Measurements from ENCODE around the gene MTA2. TPM values are rescaled to one million over a fixed set of nuclear protein-coding genes. Genes with fewer than 3 reads are reported as not detected.

Gene MTA2
- total and polyA plus RNA-seq, 2 donors (not counting 1 experiment from before 2014, with no cell fraction given), result 37.2 to 139 TPM

DNA sequence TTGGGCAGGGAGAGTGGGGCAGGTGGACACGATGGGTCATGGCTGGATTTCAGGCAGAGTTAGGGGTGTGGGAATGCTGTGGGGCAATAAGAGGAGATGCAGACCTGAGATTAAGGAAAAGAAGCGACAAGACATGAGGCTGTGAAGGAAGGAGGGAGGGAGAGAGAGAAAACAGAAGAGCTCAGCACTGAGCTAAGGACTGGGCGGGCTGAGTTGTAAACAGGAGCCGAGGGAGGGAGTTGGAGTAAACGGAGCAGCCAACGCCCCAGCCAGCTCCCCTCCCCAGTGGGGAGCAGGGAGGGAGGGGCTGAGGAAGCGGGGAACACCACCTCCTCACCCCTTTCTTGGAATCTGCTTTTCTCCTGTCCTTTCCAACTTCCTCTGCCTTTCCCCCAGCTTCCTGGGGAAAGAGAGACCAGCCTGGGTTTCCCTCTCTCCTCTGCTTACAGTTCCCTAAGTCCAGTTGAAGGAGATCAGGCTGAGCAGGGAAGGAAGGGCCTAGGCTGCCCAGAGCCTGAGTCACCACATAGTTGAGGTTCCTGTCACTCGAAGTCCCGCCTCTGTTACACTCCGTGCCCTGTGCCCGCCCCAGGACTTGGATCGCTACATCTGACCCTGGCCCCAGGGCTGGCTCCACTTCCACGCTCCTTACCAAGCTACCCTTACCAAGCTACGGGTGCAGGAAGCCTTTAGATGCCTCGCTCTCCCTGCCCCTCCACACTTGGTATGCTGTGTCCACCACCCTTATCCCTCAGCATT is 48.4 kb downstream of the MTA2 start:
- Mint-ChIP-seq H3K27ac (peak overlapping the region; percentile 96), H3K4me3 (peak overlapping the region; percentile 82), H3K4me1 (peaks cover 77% of the 10 kb centered on the region), H3K9me3 (ENCODE audit: insufficient read depth) (no peaks in the 10 kb centered on the region), H3K27me3 (no peaks in the 10 kb centered on the region)
- peak overlapping the region in 1 of 5 experiments; percentile 48 for H3K4me3 ChIP-seq (ENCODE audit: control extremely low read depth in 1 of 5, extremely low read depth in 1 of 5, insufficient read depth in 1 of 5, low read depth in 2 of 5, low read length in 4 of 5)
- peaks cover 0 to under 1% of the 10 kb centered on the region in 2 experiments for H3K36me3 ChIP-seq (replicated peaks in 1 of 2; ENCODE audit: control extremely low read depth in 1 of 2, control insufficient read depth in 1 of 2, extremely low read depth in 1 of 2, insufficient read depth in 2 of 2, low read length in 1 of 2)
- H3K27me3 ChIP-seq (replicated peaks in 1 of 4; ENCODE audit: control extremely low read depth in 1 of 4, control insufficient read depth in 3 of 4, insufficient read depth in 4 of 4, low read length in 3 of 4), result no peaks in the 10 kb centered on the region
- TF ChIP-seq, protein P1, sequence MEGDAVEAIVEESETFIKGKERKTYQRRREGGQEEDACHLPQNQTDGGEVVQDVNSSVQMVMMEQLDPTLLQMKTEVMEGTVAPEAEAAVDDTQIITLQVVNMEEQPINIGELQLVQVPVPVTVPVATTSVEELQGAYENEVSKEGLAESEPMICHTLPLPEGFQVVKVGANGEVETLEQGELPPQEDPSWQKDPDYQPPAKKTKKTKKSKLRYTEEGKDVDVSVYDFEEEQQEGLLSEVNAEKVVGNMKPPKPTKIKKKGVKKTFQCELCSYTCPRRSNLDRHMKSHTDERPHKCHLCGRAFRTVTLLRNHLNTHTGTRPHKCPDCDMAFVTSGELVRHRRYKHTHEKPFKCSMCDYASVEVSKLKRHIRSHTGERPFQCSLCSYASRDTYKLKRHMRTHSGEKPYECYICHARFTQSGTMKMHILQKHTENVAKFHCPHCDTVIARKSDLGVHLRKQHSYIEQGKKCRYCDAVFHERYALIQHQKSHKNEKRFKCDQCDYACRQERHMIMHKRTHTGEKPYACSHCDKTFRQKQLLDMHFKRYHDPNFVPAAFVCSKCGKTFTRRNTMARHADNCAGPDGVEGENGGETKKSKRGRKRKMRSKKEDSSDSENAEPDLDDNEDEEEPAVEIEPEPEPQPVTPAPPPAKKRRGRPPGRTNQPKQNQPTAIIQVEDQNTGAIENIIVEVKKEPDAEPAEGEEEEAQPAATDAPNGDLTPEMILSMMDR (IDR thresholded peaks at IDR 0.05), result no peak
- TF ChIP-seq EZH2 (IDR thresholded peaks at IDR 0.05; ENCODE audit: borderline replicate concordance, insufficient read depth, low read depth, low read length, poor library complexity, severe bottlenecking), result no peak
- intact Hi-C loops (cut with micrococcal nuclease), result no loop called here
- H3K9ac ChIP-seq (ENCODE audit: low read length), result peak overlapping the region; percentile 54
- WGBS (ENCODE audit: insufficient coverage), result 23% methylated on average over 8 of the region's 15 CpGs
- no peaks in the 10 kb centered on the region for H3K9me3 ChIP-seq (ENCODE audit: control extremely low read depth in 1 of 3, control insufficient read depth in 2 of 3, insufficient read depth in 1 of 3, low read length in 2 of 3)
- ATAC-seq (ENCODE audit: low read depth) (peak; percentile 12), DNase-seq (peak; percentile 81)
- H3K27ac ChIP-seq (ENCODE audit: low read length in 2 of 2), result peak overlapping the region; percentile 98 to 99
- no peaks in the 10 kb centered on the region for H4K20me1 ChIP-seq (ENCODE audit: control insufficient read depth, insufficient read depth, low read length, poor library complexity, severe bottlenecking)
- POLR2A ChIA-PET, result interaction anchor here (0.6 to 9.3 kb wide), 4 partner anchors 11 to 210 kb away, joined by 3 to 119 read pairs (median 4); partner anchors contain the start of genes INTS5 and TUT1
- H2AFZ ChIP-seq (ENCODE audit: insufficient read depth, low read depth, low read length, poor library complexity, severe bottlenecking), result peak overlapping the region; percentile 20
- peaks cover 78 to 84% of the 10 kb centered on the region in 2 donors for H3K4me1 ChIP-seq (ENCODE audit: control insufficient read depth in 2 of 2, insufficient read depth in 2 of 2, low read length in 2 of 2)
- CTCF ChIA-PET, result interaction anchor here (0.7 to 13.2 kb wide), 8 partner anchors 11 to 159 kb away, joined by 3 to 376 read pairs (median 3); partner anchors contain the start of gene TUT1
- H3K4me2 ChIP-seq (replicated peaks; ENCODE audit: low read depth, low read length, poor library complexity, severe bottlenecking), result peak overlapping the region; percentile 74
- H3K79me2 ChIP-seq (ENCODE audit: control insufficient read depth, insufficient read depth, low read length), result peaks cover 16% of the 10 kb centered on the region

Data from B cell (primary cell).